ENCODE results near the gene ERG.

ERG gene

GRCh38 chr21:38434913-38435533, 63.3 kb downstream of the ERG start:
- DNase-seq (ENCODE audit: low read depth in 1 of 2, low spot score in 1 of 2) = no peak
- TF ChIP-seq REST (IDR thresholded peaks at IDR 0.05; ENCODE audit: insufficient replicate concordance, low read depth) (no peak), SPI1 (IDR thresholded peaks at IDR 0.05; ENCODE audit: borderline replicate concordance, low read depth) (no peak), GABPA (IDR thresholded peaks at IDR 0.05; ENCODE audit: low read depth) (no peak), POLR2AphosphoS5 (IDR thresholded peaks at IDR 0.05; ENCODE audit: low read depth) (no peak), CTCF (IDR thresholded peaks at IDR 0.05; ENCODE audit: insufficient read depth, low read length) (no peak)

GRCh38 chr21:38433471-38433870, 64.8 kb downstream of the ERG start:
- Histone ChIP-seq H3K27ac (replicated peaks) (no peak overlapping the region), H3K27me3 (ENCODE audit: insufficient read depth, poor library complexity, severe bottlenecking) (no peaks in the 10 kb centered on the region)

More at GRCh38 chr21:38434913-38435533, 63.3 kb downstream of the ERG start:
- Histone ChIP-seq H3K4me3 (replicated peaks; ENCODE audit: insufficient read depth, low read length) (no peak overlapping the region), H3K27me3 (ENCODE audit: insufficient read depth, poor library complexity, severe bottlenecking) (no peaks in the 10 kb centered on the region), H3K27ac (replicated peaks) (no peak overlapping the region)

More at GRCh38 chr21:38433471-38433870, 64.8 kb downstream of the ERG start:
- TF ChIP-seq REST (IDR thresholded peaks at IDR 0.05; ENCODE audit: insufficient replicate concordance, low read depth) (no peak), CTCF (IDR thresholded peaks at IDR 0.05; ENCODE audit: insufficient read depth, low read length) (no peak), SPI1 (IDR thresholded peaks at IDR 0.05; ENCODE audit: borderline replicate concordance, low read depth) (no peak), POLR2AphosphoS5 (IDR thresholded peaks at IDR 0.05; ENCODE audit: low read depth) (no peak), GABPA (IDR thresholded peaks at IDR 0.05; ENCODE audit: low read depth) (no peak)
- no peak for DNase-seq (ENCODE audit: low read depth in 1 of 2, low spot score in 1 of 2)
- no peak overlapping the region for H3K4me3 ChIP-seq (replicated peaks; ENCODE audit: insufficient read depth, low read length)

Data from HL-60 (cell line).